ENCODE data around the gene IL1RAPL1. TPM values are rescaled to one million over a fixed set of nuclear protein-coding genes. Genes with fewer than 3 reads are reported as not detected.

IL1RAPL1 gene
- total RNA-seq, 1 donor from 2014 or later, result 3.6 TPM

DNA sequence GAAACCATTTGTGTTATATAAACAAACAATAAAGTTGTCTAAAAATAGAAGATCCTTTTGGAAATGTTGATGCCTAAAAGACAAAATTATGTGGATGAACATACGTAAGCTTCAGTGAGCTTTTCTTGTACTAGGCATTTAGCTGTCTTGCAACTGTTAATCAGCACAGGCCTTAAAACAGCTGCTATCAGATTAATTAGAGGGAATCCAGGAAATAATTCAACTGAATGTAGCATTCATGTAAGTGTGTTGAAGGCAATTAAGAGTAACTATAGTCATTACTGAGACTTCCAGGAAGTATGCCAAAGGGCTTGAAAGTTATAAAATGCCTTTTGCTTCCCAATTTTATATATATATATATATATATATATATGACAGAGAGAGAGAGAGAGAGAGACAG lies 248.7 kb downstream of the IL1RAPL1 start:
- no peak for DNase-seq (ENCODE audit: low spot score, unreplicated experiment)
- no peaks in the 10 kb centered on the region for H3K27me3 Mint-ChIP-seq
- no peak overlapping the region for H3K4me3 Mint-ChIP-seq (ENCODE audit: low read depth)
- no peaks in the 10 kb centered on the region for H3K36me3 Mint-ChIP-seq (ENCODE audit: insufficient read depth)
- no peak overlapping the region for H3K27ac Mint-ChIP-seq
- peaks cover 5% of the 10 kb centered on the region for H3K4me1 Mint-ChIP-seq (ENCODE audit: low read depth)
- TF ChIP-seq, protein P1, sequence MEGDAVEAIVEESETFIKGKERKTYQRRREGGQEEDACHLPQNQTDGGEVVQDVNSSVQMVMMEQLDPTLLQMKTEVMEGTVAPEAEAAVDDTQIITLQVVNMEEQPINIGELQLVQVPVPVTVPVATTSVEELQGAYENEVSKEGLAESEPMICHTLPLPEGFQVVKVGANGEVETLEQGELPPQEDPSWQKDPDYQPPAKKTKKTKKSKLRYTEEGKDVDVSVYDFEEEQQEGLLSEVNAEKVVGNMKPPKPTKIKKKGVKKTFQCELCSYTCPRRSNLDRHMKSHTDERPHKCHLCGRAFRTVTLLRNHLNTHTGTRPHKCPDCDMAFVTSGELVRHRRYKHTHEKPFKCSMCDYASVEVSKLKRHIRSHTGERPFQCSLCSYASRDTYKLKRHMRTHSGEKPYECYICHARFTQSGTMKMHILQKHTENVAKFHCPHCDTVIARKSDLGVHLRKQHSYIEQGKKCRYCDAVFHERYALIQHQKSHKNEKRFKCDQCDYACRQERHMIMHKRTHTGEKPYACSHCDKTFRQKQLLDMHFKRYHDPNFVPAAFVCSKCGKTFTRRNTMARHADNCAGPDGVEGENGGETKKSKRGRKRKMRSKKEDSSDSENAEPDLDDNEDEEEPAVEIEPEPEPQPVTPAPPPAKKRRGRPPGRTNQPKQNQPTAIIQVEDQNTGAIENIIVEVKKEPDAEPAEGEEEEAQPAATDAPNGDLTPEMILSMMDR (IDR thresholded peaks at IDR 0.05; ENCODE audit: unreplicated experiment), result no peak
- no peaks in the 10 kb centered on the region for H3K9me3 Mint-ChIP-seq (ENCODE audit: low read depth)

DNA sequence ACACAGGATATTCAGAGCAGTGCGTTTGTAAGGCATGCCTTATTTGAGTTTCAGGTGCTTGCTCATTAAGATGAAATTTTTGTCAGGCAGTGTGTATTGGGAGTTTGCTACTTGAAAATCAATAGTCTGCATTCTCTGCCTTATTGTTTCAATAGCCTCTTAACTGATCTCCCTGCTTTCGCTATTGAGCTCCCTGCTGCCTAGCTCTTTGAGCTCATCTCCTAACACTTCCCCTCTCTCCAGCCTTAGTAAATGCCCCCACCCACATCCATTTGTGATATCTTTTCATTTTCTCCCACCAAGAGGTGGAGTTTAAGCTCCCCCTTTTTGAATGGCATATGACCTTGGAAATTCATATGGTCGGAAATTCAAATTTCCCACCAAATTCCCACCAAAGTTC lies 256.6 kb downstream of the IL1RAPL1 start:
- peaks cover 5% of the 10 kb centered on the region for H3K27me3 Mint-ChIP-seq
- DNase-seq (ENCODE audit: low spot score, unreplicated experiment), result no peak
- H3K4me3 Mint-ChIP-seq (ENCODE audit: low read depth), result no peak overlapping the region
- peaks cover 10% of the 10 kb centered on the region for H3K4me1 Mint-ChIP-seq (ENCODE audit: low read depth)
- TF ChIP-seq, protein P1 (IDR thresholded peaks at IDR 0.05; ENCODE audit: unreplicated experiment), result no peak
- no peaks in the 10 kb centered on the region for H3K36me3 Mint-ChIP-seq (ENCODE audit: insufficient read depth)
- no peaks in the 10 kb centered on the region for H3K9me3 Mint-ChIP-seq (ENCODE audit: low read depth)
- peak overlapping the region; percentile 79 for H3K27ac Mint-ChIP-seq

DNA sequence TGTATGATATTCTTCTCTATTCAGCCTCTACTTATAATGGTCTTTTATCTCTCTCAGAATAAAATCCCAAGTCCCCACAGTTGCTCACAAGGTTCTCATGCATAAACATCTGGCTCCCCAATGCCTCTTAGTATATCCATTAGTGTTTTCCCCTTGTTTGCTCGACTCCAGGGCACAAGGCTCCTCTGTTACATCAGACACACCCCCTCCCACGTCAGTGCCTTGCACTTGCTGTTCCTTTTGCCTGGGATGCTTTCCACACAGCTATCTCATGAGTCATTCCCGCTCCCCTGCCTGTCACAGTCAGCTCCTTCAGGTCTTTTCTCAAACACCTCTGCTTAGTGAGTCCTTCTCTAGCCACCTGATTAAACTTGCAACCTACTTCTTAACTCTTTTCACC lies 260.2 kb downstream of the IL1RAPL1 start:
- TF ChIP-seq, protein P1 (IDR thresholded peaks at IDR 0.05; ENCODE audit: unreplicated experiment), result no peak
- H3K4me3 Mint-ChIP-seq (ENCODE audit: low read depth), result no peak overlapping the region
- DNase-seq (ENCODE audit: low spot score, unreplicated experiment), result no peak
- no peaks in the 10 kb centered on the region for H3K36me3 Mint-ChIP-seq (ENCODE audit: insufficient read depth)
- H3K27me3 Mint-ChIP-seq, result peaks cover 5% of the 10 kb centered on the region
- peaks cover 25% of the 10 kb centered on the region for H3K4me1 Mint-ChIP-seq (ENCODE audit: low read depth)
- no peak overlapping the region for H3K27ac Mint-ChIP-seq
- H3K9me3 Mint-ChIP-seq (ENCODE audit: low read depth), result no peaks in the 10 kb centered on the region

DNA sequence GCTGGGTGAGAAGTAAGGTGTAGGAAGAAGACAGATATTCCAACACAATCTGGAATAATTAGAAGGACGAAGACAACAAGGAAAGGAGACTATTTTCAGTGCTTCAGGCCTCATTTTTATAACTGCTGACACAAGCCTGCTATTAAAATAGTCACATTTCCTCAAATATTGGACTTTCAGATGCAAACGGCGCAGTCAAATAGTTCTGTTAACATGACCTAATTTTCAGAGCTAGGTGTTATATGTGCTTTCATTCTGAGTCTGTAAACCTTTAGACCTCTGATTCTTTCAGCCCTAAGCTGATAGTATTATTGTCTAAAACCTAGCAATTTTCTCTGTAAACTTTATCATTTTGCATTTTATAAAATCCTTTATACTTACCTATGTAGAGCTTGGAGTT lies 261.5 kb downstream of the IL1RAPL1 start:
- Mint-ChIP-seq H3K4me1 (ENCODE audit: low read depth) (peaks cover 28% of the 10 kb centered on the region), H3K27ac (no peak overlapping the region), H3K27me3 (peaks cover 5% of the 10 kb centered on the region), H3K9me3 (ENCODE audit: low read depth) (no peaks in the 10 kb centered on the region), H3K4me3 (ENCODE audit: low read depth) (no peak overlapping the region), H3K36me3 (ENCODE audit: insufficient read depth) (no peaks in the 10 kb centered on the region)
- no peak for DNase-seq (ENCODE audit: low spot score, unreplicated experiment)
- TF ChIP-seq, protein P1 (IDR thresholded peaks at IDR 0.05; ENCODE audit: unreplicated experiment), result no peak

DNA sequence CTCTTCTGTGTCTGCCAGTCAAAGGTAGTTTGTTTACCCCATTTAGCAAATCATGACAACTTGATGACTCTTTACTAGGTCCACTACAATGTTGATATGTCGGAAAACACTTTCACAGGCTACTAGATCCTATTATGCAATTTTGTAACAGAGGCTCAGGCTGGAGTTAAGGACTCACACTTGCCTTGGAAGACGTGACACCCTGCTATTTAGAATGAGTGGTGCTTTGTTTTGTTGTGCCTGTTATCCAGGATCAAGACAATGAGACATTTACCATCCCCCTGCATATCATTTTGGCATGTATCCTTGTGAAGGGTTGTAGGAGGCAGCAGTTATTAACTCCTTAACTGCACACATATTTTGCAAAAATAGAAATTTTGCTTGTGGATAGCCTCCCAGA lies 263.7 kb downstream of the IL1RAPL1 start:
- H3K4me1 Mint-ChIP-seq (ENCODE audit: low read depth), result peaks cover 22% of the 10 kb centered on the region
- peaks cover 7% of the 10 kb centered on the region for H3K9me3 Mint-ChIP-seq (ENCODE audit: low read depth)
- H3K4me3 Mint-ChIP-seq (ENCODE audit: low read depth), result no peak overlapping the region
- peaks cover 3% of the 10 kb centered on the region for H3K36me3 Mint-ChIP-seq (ENCODE audit: insufficient read depth)
- peaks cover 5% of the 10 kb centered on the region for H3K27me3 Mint-ChIP-seq
- TF ChIP-seq, protein P1 (IDR thresholded peaks at IDR 0.05; ENCODE audit: unreplicated experiment), result no peak
- H3K27ac Mint-ChIP-seq, result peak overlapping the region; percentile 23
- DNase-seq (ENCODE audit: low spot score, unreplicated experiment), result no peak
